ENCODE measurements around the gene CCDC167. TPM values are rescaled to one million over a fixed set of nuclear protein-coding genes. Genes with fewer than 3 reads are reported as not detected.

CCDC167 gene
- total RNA-seq, 4 donors from 2014 or later: 23.4 to 35.0 (median 30.8) TPM

GRCh38 chr6:37488476-37488875 lies 11.2 kb downstream of the CCDC167 start:
- H3K36me3 ChIP-seq: no peaks in the 10 kb centered on the region
- H3K27ac ChIP-seq: no peak overlapping the region
- no peak for ATAC-seq
- no peak for TF ChIP-seq POLR2A (IDR thresholded peaks at IDR 0.05)
- TF ChIP-seq CTCF (IDR thresholded peaks at IDR 0.05 in 4 of 5, conservative IDR thresholded peaks at IDR 0.05 in 1 of 5): no peak
- in situ Hi-C loops (cut with MboI; ENCODE audit: low sequenced_read_pairs in 4 of 4): loop anchor here in 3 of 4 donors (25.0 kb wide), 1 partner anchor 199 kb away; the partner anchor contains the start of gene MDGA1 (in 3 of the 3)
- H3K4me3 ChIP-seq: no peak overlapping the region
- intact Hi-C loops (cut with DNase I; ENCODE audit: low total_unique reads): loop anchor here (10.0 kb wide), 2 partner anchors 76 to 1006 kb away; no protein-coding TSS in a partner anchor
- no peak for DNase-seq
- no peaks in the 10 kb centered on the region for H3K9me3 ChIP-seq
- no peaks in the 10 kb centered on the region for H3K27me3 ChIP-seq
- no peaks in the 10 kb centered on the region for H3K4me1 ChIP-seq

- Histone ChIP-seq H3K36me3 (no peaks in the 10 kb centered on the region), H3K27me3 (no peaks in the 10 kb centered on the region), H3K9me3 (no peaks in the 10 kb centered on the region), H3K4me1 (no peaks in the 10 kb centered on the region), H3K27ac (no peak overlapping the region), H3K4me3 (no peak overlapping the region)
- no peak for DNase-seq
- TF ChIP-seq CTCF (IDR thresholded peaks at IDR 0.05 in 4 of 5, conservative IDR thresholded peaks at IDR 0.05 in 1 of 5): no peak
- no peak for TF ChIP-seq POLR2A (IDR thresholded peaks at IDR 0.05)
- in situ Hi-C loops (cut with MboI; ENCODE audit: low sequenced_read_pairs in 4 of 4) (loop anchor here in 3 of 4 donors (25.0 kb wide), 1 partner anchor 200 kb away; the partner anchor contains the start of gene MDGA1 (in 3 of the 3)), intact Hi-C loops (cut with DNase I; ENCODE audit: low total_unique reads) (loop anchor here (10.0 kb wide), 2 partner anchors 77 to 1007 kb away; no protein-coding TSS in a partner anchor)
- ATAC-seq: no peak
Measured at GRCh38 chr6:37487591-37488380, 11.9 kb downstream of the CCDC167 start.

GRCh38 chr6:37486121-37486839 lies 13.4 kb downstream of the CCDC167 start:
- ATAC-seq: no peak

GRCh38 chr6:37485291-37485702 lies 14.4 kb downstream of the CCDC167 start:
- ATAC-seq (no peak), DNase-seq (no peak)
- H3K27ac ChIP-seq: no peak overlapping the region
- no peaks in the 10 kb centered on the region for H3K4me1 ChIP-seq
- peaks cover 0 to 6% of the 10 kb centered on the region in 2 donors for H3K36me3 ChIP-seq
- TF ChIP-seq POLR2A (IDR thresholded peaks at IDR 0.05) (no peak), CTCF (IDR thresholded peaks at IDR 0.05 in 4 of 5, conservative IDR thresholded peaks at IDR 0.05 in 1 of 5) (no peak)
- in situ Hi-C loops (cut with MboI; ENCODE audit: low sequenced_read_pairs in 4 of 4): loop anchor here in 3 of 4 donors (25.0 kb wide), 1 partner anchor 202 kb away; the partner anchor contains the start of gene MDGA1 (in 3 of the 3)
- intact Hi-C loops (cut with DNase I; ENCODE audit: low total_unique reads): loop anchor here (10.0 kb wide), 2 partner anchors 80 to 1010 kb away; no protein-coding TSS in a partner anchor
- H3K4me3 ChIP-seq: no peak overlapping the region
- no peaks in the 10 kb centered on the region for H3K27me3 ChIP-seq
- no peaks in the 10 kb centered on the region for H3K9me3 ChIP-seq

More at GRCh38 chr6:37486121-37486839, 13.4 kb downstream of the CCDC167 start:
- DNase-seq: no peak
- H3K27me3 ChIP-seq: no peaks in the 10 kb centered on the region
- intact Hi-C loops (cut with DNase I; ENCODE audit: low total_unique reads) (loop anchor here (10.0 kb wide), 2 partner anchors 79 to 1009 kb away; no protein-coding TSS in a partner anchor), in situ Hi-C loops (cut with MboI; ENCODE audit: low sequenced_read_pairs in 4 of 4) (loop anchor here in 3 of 4 donors (25.0 kb wide), 1 partner anchor 201 kb away; the partner anchor contains the start of gene MDGA1 (in 3 of the 3))
- no peak overlapping the region for H3K27ac ChIP-seq
- H3K4me1 ChIP-seq: no peaks in the 10 kb centered on the region
- TF ChIP-seq CTCF (IDR thresholded peaks at IDR 0.05 in 4 of 5, conservative IDR thresholded peaks at IDR 0.05 in 1 of 5) (no peak), POLR2A (IDR thresholded peaks at IDR 0.05) (no peak)
- H3K9me3 ChIP-seq: no peaks in the 10 kb centered on the region
- H3K4me3 ChIP-seq: no peak overlapping the region
- no peaks in the 10 kb centered on the region for H3K36me3 ChIP-seq
